Stimulated activated naive CD8-positive, alpha-beta T cell treated with anti-CD3 and anti-CD28 coated beads, Interleukin-15, Interleukin-2, amounts not matched to agents 100 ng/mL and 50 ng/mL, for 24 hours (primary cell): ENCODE measurements around the gene SDCBP2.
A peak's percentile ranks its signal among the peaks of the same experiment; 100 is the strongest.

ENCODE experiments used
- H3K27ac Mint-ChIP-seq: one replicate; pipeline ENCODE4 v1.8.0; 2021; ENCODE audit warnings: mild to moderate bottlenecking, mixed read lengths
- H3K27me3 Mint-ChIP-seq: one replicate; pipeline ENCODE4 v1.8.0; 2021; ENCODE audit warnings: mixed read lengths
- H3K36me3 Mint-ChIP-seq: one replicate; pipeline ENCODE4 v1.8.0; 2021; ENCODE audit warnings: low read depth, mixed read lengths
- H3K4me1 Mint-ChIP-seq: one replicate; pipeline ENCODE4 v1.8.0; 2021; ENCODE audit warnings: low read depth, mixed read lengths
- H3K4me3 Mint-ChIP-seq: one replicate; pipeline ENCODE4 v1.8.0; 2021; ENCODE audit warnings: mild to moderate bottlenecking, mixed read lengths
- H3K9me3 Mint-ChIP-seq: one replicate; pipeline ENCODE4 v1.8.0; 2021; ENCODE audit warnings: mixed read lengths

SDCBP2 gene

GRCh38 chr20:1272368-1273100, 56.4 kb downstream of the SDCBP2 start:
- H3K36me3 Mint-ChIP-seq: no peaks in the 10 kb centered on the region
- H3K27me3 Mint-ChIP-seq: no peaks in the 10 kb centered on the region
- no peak overlapping the region for H3K4me3 Mint-ChIP-seq
- H3K27ac Mint-ChIP-seq: no peak overlapping the region
- peaks cover 21% of the 10 kb centered on the region for H3K4me1 Mint-ChIP-seq
- H3K9me3 Mint-ChIP-seq: no peaks in the 10 kb centered on the region

GRCh38 chr20:1269850-1270249, 59.1 kb downstream of the SDCBP2 start:
- H3K27ac Mint-ChIP-seq: no peak overlapping the region
- H3K4me3 Mint-ChIP-seq: no peak overlapping the region
- H3K9me3 Mint-ChIP-seq: no peaks in the 10 kb centered on the region
- no peaks in the 10 kb centered on the region for H3K36me3 Mint-ChIP-seq
- no peaks in the 10 kb centered on the region for H3K27me3 Mint-ChIP-seq
- H3K4me1 Mint-ChIP-seq: peaks cover 40% of the 10 kb centered on the region

GRCh38 chr20:1269235-1269634, 59.7 kb downstream of the SDCBP2 start:
- no peaks in the 10 kb centered on the region for H3K36me3 Mint-ChIP-seq
- no peak overlapping the region for H3K4me3 Mint-ChIP-seq
- no peak overlapping the region for H3K27ac Mint-ChIP-seq
- H3K9me3 Mint-ChIP-seq: no peaks in the 10 kb centered on the region
- peaks cover 46% of the 10 kb centered on the region for H3K4me1 Mint-ChIP-seq
- H3K27me3 Mint-ChIP-seq: no peaks in the 10 kb centered on the region

- H3K4me3 Mint-ChIP-seq: no peak overlapping the region
- H3K9me3 Mint-ChIP-seq: no peaks in the 10 kb centered on the region
- no peaks in the 10 kb centered on the region for H3K27me3 Mint-ChIP-seq
- no peaks in the 10 kb centered on the region for H3K36me3 Mint-ChIP-seq
- no peak overlapping the region for H3K27ac Mint-ChIP-seq
- H3K4me1 Mint-ChIP-seq: peaks cover 53% of the 10 kb centered on the region
Observed at GRCh38 chr20:1267809-1268374, 61.0 kb downstream of the SDCBP2 start.

- Mint-ChIP-seq H3K4me1 (peaks cover 49% of the 10 kb centered on the region), H3K9me3 (no peaks in the 10 kb centered on the region), H3K27me3 (no peaks in the 10 kb centered on the region), H3K27ac (peak overlapping the region; percentile 39), H3K4me3 (peak overlapping the region; percentile 65), H3K36me3 (no peaks in the 10 kb centered on the region)
Observed at GRCh38 chr20:1267161-1267560, 61.8 kb downstream of the SDCBP2 start.

- peak within 1 kb of the TSS; percentile 89 for H3K27ac Mint-ChIP-seq
- peaks cover 41% of the 10 kb centered on the region for H3K4me1 Mint-ChIP-seq
- no peaks in the 10 kb centered on the region for H3K36me3 Mint-ChIP-seq
- H3K27me3 Mint-ChIP-seq: no peaks in the 10 kb centered on the region
- H3K9me3 Mint-ChIP-seq: no peaks in the 10 kb centered on the region
- H3K4me3 Mint-ChIP-seq: peak within 1 kb of the TSS; percentile 84
Observed at GRCh38 chr20:1266167-1266973, 62.6 kb downstream of the SDCBP2 start, which contains the start of gene SNPH. Gene SNPH, plus strand, starts transcription at chr20:1266294. Its CDS starts 29,946 bp downstream, at chr20:1296240.

- H3K36me3 Mint-ChIP-seq: no peaks in the 10 kb centered on the region
- H3K9me3 Mint-ChIP-seq: no peaks in the 10 kb centered on the region
- H3K27ac Mint-ChIP-seq: peak overlapping the region; percentile 89
- peak overlapping the region; percentile 84 for H3K4me3 Mint-ChIP-seq
- no peaks in the 10 kb centered on the region for H3K27me3 Mint-ChIP-seq
- H3K4me1 Mint-ChIP-seq: peaks cover 41% of the 10 kb centered on the region
Observed at GRCh38 chr20:1265916-1266166, 63.1 kb downstream of the SDCBP2 start.

- Mint-ChIP-seq H3K9me3 (no peaks in the 10 kb centered on the region), H3K4me3 (peak overlapping the region; percentile 84), H3K27ac (peak overlapping the region; percentile 89), H3K36me3 (no peaks in the 10 kb centered on the region), H3K27me3 (no peaks in the 10 kb centered on the region), H3K4me1 (peaks cover 41% of the 10 kb centered on the region)
Observed at GRCh38 chr20:1265226-1265915, 63.6 kb downstream of the SDCBP2 start.

GRCh38 chr20:1264727-1265126, 64.2 kb downstream of the SDCBP2 start:
- H3K36me3 Mint-ChIP-seq: no peaks in the 10 kb centered on the region
- no peaks in the 10 kb centered on the region for H3K9me3 Mint-ChIP-seq
- H3K27ac Mint-ChIP-seq: peak overlapping the region; percentile 56
- no peaks in the 10 kb centered on the region for H3K27me3 Mint-ChIP-seq
- H3K4me3 Mint-ChIP-seq: peak overlapping the region; percentile 84
- peaks cover 41% of the 10 kb centered on the region for H3K4me1 Mint-ChIP-seq

- no peak overlapping the region for H3K4me3 Mint-ChIP-seq
- H3K4me1 Mint-ChIP-seq: peaks cover 41% of the 10 kb centered on the region
- H3K36me3 Mint-ChIP-seq: no peaks in the 10 kb centered on the region
- no peaks in the 10 kb centered on the region for H3K27me3 Mint-ChIP-seq
- no peak overlapping the region for H3K27ac Mint-ChIP-seq
- H3K9me3 Mint-ChIP-seq: no peaks in the 10 kb centered on the region
Observed at GRCh38 chr20:1263853-1264252, 65.1 kb downstream of the SDCBP2 start.
